Stimulated activated CD8-positive, alpha-beta memory T cell treated with anti-CD3 and anti-CD28 coated beads, Interleukin-12 subunit alpha, Interleukin-12 subunit beta, amount 100 ng/mL, for 1 hour (primary cell): Measurements from ENCODE around the gene MMP10.
"Not testable (repeated sequence)": the region's sequence is repeated elsewhere in the genome, so short reads cannot be mapped to it uniquely, and the experiment has no call there.

Source experiments
- DNase-seq: peaks from one replicate; pipeline ENCODE4 v3.0.0-alpha.2; 2020; ENCODE audit warnings: low read depth

The MMP10 gene

DNA sequence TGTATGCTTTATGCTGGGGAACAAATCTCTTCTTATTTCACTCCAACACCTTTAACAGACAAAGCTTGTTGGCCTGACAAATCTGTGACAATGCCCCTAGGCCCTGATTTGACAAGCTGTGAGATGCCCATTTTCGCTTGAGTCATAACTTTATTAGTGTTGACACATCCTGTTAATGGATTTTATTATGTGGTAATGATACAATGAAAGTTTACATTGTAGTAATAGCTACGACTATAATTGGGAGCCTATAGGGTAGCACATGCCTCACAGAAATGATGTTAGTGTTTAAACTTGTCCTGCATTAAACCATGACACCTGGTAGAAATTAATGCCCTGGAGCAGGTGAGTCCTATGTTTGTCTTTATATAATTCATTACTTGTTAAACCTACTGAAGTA is 3.3 kb upstream of the MMP10 start:
- DNase-seq, result no peak

- DNase-seq, result no peak
Measured at GRCh38 chr11:102783016-102783415, 2.6 kb upstream of the MMP10 start.

- DNase-seq, result no peak
Measured at GRCh38 chr11:102781676-102782075, 1.2 kb upstream of the MMP10 start.

DNA sequence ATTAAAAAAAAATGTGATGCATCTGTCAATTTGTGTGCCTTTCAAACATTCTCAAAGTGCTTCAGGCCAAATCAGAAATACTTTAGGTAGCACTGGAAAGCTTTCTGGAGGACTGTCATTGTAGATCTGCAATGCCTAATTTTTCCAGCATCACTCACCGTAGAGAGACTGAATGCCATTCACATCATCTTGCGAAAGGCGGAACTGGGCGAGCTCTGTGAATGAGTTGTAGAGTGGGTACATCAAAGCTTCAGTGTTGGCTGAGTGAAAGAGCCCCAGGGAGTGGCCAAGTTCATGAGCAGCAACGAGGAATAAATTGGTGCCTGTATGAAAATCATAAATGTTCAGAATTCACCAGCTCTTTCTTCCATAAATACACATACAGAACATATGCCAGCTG is 4.0 kb downstream of the MMP10 start:
- DNase-seq, result no peak

- no peak for DNase-seq
Measured at GRCh38 chr11:102773386-102773785, 7.0 kb downstream of the MMP10 start.

DNA sequence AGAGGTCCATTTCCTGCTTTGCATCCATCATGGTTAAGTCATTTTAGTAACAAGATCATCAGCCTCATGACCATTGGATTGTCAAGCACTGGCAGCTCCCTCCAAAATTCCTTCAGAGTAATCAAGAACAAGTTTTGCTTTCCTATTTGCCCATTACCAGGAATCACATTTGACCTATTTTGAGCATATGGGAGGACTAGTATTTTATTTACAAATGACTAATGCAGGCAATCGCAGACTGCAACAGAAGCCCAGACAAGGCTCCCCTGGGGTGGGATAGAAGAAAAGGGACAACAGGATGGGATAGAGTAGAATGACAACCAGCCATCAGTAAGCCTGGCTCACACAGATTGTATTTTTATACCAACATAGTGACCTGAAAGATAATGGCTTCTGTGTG is 9.1 kb downstream of the MMP10 start:
- DNase-seq, result no peak

DNA sequence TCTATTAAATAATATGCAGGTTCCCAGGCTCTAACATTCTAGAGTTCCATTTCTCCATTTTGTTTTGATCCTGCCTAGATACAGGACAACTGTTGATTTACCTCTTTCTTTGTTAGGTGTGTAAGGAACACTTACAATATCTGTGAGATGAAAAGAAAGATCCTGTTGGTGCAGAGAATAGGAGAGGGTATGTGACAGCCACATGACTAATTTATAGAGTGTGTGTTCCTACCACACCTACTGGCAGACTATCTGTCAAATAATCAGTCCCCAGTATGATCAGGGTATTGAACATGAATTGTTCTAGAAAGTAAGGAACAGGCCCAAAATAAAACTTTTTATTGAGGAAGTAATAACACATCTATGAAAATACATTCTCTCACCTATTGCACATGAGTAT is 10.2 kb downstream of the MMP10 start:
- no peak for DNase-seq

DNA sequence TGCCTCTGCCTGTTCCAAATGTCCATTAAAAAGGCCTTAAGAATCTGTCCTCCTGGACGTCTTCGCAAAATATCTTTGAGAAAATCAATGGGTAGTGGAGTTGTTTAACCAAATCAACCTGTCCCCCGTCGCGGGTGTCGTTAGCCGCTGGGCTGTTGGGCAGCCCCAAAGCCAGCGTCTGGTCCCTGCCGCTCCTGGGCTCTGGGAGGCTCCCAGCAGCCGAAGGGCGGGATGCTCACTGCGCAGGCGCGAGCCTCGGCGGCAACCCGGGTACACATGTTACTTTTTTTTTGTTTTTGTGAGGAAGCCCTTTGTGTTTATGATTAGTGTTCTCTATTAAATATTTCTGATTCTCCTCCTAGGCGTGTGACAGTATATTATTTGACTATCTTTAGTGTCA is 12.6 kb downstream of the MMP10 start:
- no peak for DNase-seq

GRCh38 chr11:102763440-102763839 is 17.0 kb downstream of the MMP10 start:
- DNase-seq, result no peak

GRCh38 chr11:102762361-102762767 is 18.1 kb downstream of the MMP10 start:
- no peak for DNase-seq

- DNase-seq, result no peak
Measured at GRCh38 chr11:102761646-102762238, 18.7 kb downstream of the MMP10 start.

DNA sequence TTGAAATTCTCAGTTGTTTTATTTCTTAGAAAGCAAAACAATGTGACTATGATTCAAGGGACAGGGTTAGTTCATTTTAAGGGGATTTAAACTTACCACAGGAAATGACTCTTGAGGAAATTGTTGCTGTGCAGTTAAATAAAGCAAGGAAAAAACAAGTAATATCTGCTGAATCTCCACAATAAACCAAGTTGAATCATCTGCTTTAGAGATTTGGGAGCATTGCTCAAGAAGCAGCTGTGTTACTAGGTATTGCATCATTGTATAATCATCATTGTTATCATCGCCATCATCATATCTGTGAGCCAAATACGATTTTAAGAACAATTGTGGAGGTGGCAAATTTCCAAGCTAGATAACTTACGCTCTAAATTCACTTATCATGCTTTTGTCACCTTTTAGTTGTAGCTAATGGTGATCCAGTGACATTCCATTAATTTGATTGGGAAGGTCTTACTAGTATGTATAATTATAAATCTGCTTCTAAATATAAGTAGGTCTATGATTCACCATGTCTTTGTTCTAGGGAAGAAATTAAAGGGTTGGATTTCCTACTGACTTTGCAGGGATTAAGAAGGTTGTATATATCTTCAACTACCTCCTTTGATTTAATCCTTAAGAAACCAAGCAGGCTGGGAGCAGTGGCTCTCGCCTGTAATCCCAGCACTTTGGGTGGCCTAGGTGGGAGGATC is 19.9 kb downstream of the MMP10 start:
- DNase-seq, result no peak

DNA sequence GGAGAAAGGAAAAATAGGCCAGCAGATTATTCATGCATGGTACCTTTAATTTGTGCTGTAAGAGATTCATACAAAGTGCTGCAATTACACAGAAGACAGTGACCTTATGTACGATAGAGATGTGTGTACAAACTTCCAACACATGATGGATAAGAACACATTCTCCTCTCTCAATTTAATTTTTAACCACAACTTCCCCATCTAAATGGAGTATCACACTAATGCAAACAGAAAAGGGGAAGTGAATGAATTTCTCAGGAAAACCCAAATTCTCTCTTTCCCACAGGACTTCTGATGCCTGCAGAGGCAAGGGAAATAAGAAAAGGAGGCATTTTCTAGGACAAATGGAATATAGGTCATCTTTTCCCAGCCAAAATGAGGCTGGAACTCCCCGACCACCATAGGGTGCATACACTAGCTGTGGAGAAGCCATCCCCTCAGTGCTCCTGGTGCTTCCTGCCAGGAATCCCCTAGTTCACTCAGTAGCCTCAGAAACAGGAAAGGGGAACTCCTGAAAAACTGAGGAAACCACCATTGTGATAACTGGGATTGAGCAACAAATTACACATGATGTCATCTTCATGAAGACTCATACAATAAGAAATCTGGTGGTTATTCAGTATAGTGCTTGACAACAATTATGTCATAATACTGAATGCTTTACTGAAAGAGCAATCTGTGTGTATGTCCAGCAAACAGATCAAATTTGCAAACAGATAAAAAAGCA is 22.4 kb downstream of the MMP10 start:
- no peak for DNase-seq

GRCh38 chr11:102753267-102753666 is 27.2 kb downstream of the MMP10 start:
- DNase-seq, result no peak

DNA sequence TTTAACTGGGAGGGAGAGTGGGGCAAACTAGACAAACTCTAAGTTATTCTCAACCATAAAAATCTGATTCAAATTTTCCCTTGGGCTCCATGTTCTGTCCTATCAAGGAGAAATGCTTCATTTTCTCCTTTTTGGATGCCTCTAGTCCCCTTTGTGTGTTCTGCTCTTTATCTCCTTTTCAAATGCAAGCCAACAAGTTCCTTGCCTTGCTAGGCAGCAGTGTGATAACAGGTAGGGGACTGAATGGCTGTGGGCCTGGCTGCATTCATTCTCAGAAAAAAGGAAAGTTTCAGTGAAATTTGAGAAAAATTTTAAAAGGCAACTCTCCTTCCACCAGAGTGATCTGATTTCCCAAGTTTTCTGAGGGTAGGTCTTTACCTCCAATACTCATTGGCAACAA is 28.8 kb downstream of the MMP10 start:
- DNase-seq, result no peak

DNA sequence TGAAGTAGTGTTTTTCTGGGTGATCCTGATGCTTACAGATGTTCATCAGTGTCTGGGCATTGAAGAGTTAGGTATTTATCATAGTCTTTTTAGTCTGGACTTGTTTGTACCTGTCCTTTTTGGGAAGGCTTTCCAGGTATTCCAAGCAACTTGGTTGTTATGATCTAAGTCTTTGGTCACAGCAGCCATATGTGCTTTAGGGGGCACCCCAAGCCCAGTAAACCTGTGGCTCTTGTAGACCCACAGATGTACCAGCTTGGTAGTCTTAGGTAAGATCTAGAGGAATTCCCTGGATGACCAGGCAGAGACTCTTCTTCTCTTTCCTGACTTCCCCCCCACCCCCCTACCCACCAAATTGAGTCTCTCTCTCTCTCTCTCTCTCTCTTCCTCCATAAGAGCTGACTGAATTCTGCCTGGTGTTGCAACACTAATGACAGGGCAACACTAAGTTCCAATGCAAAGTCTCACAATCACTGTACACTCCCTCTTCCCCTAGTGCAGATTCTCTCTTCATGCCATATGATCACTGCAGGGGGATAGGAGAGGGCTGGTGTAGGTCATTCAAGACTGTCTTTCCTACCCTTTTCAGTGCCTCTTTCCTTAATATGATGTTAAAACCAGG is 31.2 kb downstream of the MMP10 start:
- DNase-seq, result no peak

GRCh38 chr11:102746746-102747578 is 33.5 kb downstream of the MMP10 start:
- not testable (repeated sequence) for DNase-seq

GRCh38 chr11:102734650-102735049 is 45.8 kb downstream of the MMP10 start:
- DNase-seq, result no peak

- peak; percentile 4 for DNase-seq
Measured at GRCh38 chr11:102733232-102733875, 47.1 kb downstream of the MMP10 start.

GRCh38 chr11:102730944-102731343 is 49.5 kb downstream of the MMP10 start:
- not testable (repeated sequence) for DNase-seq
